Hematopoietic multipotent progenitor cell treated with erythropoietin and hydrocortisone succinate and interleukin-3 and kit ligand, for 17 days (in vitro differentiated cells): ENCODE measurements around the gene PARD3B.

ENCODE experiments used
- DNase-seq: peaks from one replicate; pipeline ENCODE4 v3.0.0-alpha.2; 2015; ENCODE audit warnings: low spot score

The PARD3B gene

GRCh38 chr2:205570648-205571047, 1025.4 kb downstream of the PARD3B start:
- DNase-seq: no peak

- no peak for DNase-seq
Observed at GRCh38 chr2:205571360-205571959, 1026.2 kb downstream of the PARD3B start.

- no peak for DNase-seq
Observed at GRCh38 chr2:205574001-205574400, 1028.7 kb downstream of the PARD3B start.

- no peak for DNase-seq
Observed at GRCh38 chr2:205579335-205579734, 1034.1 kb downstream of the PARD3B start.

- DNase-seq: no peak
Observed at GRCh38 chr2:205580212-205580987, 1035.1 kb downstream of the PARD3B start.

- DNase-seq: no peak
Observed at GRCh38 chr2:205582366-205582765, 1037.1 kb downstream of the PARD3B start.

GRCh38 chr2:205585449-205586383, 1040.4 kb downstream of the PARD3B start:
- DNase-seq: no peak

- DNase-seq: no peak
Observed at GRCh38 chr2:205586626-205587025, 1041.4 kb downstream of the PARD3B start.

GRCh38 chr2:205589479-205589878, 1044.2 kb downstream of the PARD3B start:
- no peak for DNase-seq

- DNase-seq: no peak
Observed at GRCh38 chr2:205590759-205591158, 1045.5 kb downstream of the PARD3B start.

GRCh38 chr2:205593891-205594290, 1048.6 kb downstream of the PARD3B start:
- DNase-seq: no peak

GRCh38 chr2:205596581-205596980, 1051.3 kb downstream of the PARD3B start:
- DNase-seq: no peak

- no peak for DNase-seq
Observed at GRCh38 chr2:205605638-205606304, 1060.5 kb downstream of the PARD3B start.

- no peak for DNase-seq
Observed at GRCh38 chr2:205607146-205607545, 1061.9 kb downstream of the PARD3B start.

GRCh38 chr2:205609113-205609512, 1063.8 kb downstream of the PARD3B start:
- DNase-seq: no peak

- DNase-seq: no peak
Observed at GRCh38 chr2:205610437-205610836, 1065.2 kb downstream of the PARD3B start.

GRCh38 chr2:205612636-205613035, 1067.4 kb downstream of the PARD3B start:
- DNase-seq: no peak

GRCh38 chr2:205613970-205614559, 1068.8 kb downstream of the PARD3B start:
- DNase-seq: no peak

- DNase-seq: no peak
Observed at GRCh38 chr2:205614965-205615364, 1069.7 kb downstream of the PARD3B start.

GRCh38 chr2:205617905-205618304, 1072.6 kb downstream of the PARD3B start:
- no peak for DNase-seq

- DNase-seq: no peak
Observed at GRCh38 chr2:205619600-205619999, 1074.3 kb downstream of the PARD3B start.

GRCh38 chr2:205627085-205627484, 1081.8 kb downstream of the PARD3B start:
- no peak for DNase-seq
